Panc1 (cell line): Measurements from ENCODE around the gene KRTAP2-3. TPM values are rescaled to one million over a fixed set of nuclear protein-coding genes. Genes with fewer than 3 reads are reported as not detected.

ENCODE experiments used
- ATAC-seq: fragments of 200-7000 bp; cut with Tn5 transposase; 2 replicates; pipeline ENCODE4 v1.9.1; 2020; ENCODE audit warnings: mild to moderate bottlenecking, moderate library complexity
- BruUV-seq: library from RNA; stranded (reverse); fragments of 400-500 nt; replicated peaks from 2 replicates; lab custom pipeline; 2021; lab: Mats Ljungman, UMichigan
- CTCF ChIA-PET: fragments of 300-600 bp; sonication (Branson Sonifier 250); formaldehyde crosslinking; loops from one replicate; lab custom pipeline; 2022; ENCODE audit warnings: antibody characterized with exemption; lab: Charles Lee
- POLR2A ChIA-PET: fragments of 300-600 bp; sonication (Branson Sonifier 250); formaldehyde crosslinking; loops from one replicate; lab custom pipeline; 2022; ENCODE audit warnings: antibody characterized with exemption; lab: Charles Lee
- DNase-seq: peaks from one replicate; pipeline ENCODE4 v3.0.0-alpha.2; 2010; ENCODE audit warnings: low read depth, low spot score
- H3K27ac ChIP-seq: 2 replicates; pipeline ENCODE4 v1.5.1; 2011; ENCODE audit warnings: mild to moderate bottlenecking, low read length, inconsistent platforms
- H3K27me3 ChIP-seq: fragments of 200-500 bp; sonication (Bioruptor generic); 2 replicates; pipeline ENCODE4 v1.6.0; 2014; ENCODE audit warnings: low read length, inconsistent platforms; ENCODE audit not compliant: control insufficient read depth, insufficient read depth
- H3K36me3 ChIP-seq: fragments of 200-500 bp; sonication (Bioruptor generic); 2 replicates; pipeline ENCODE4 v1.5.1; 2014; ENCODE audit warnings: inconsistent platforms, mild to moderate bottlenecking, low read length, moderate library complexity; ENCODE audit not compliant: control insufficient read depth, insufficient read depth
- H3K4me1 ChIP-seq: 2 replicates; pipeline ENCODE4 v1.5.1; 2011; ENCODE audit warnings: inconsistent platforms, mild to moderate bottlenecking, low read length, moderate library complexity; ENCODE audit not compliant: control insufficient read depth, insufficient read depth
- H3K4me3 ChIP-seq, 2 experiments: 2 replicates each; pipeline ENCODE4 v1.5.1; 2011 to 2012; ENCODE audit warnings: low read depth in 2 of 2, low read length in 2 of 2, mild to moderate bottlenecking in 2 of 2, inconsistent platforms in 1 of 2, moderate library complexity in 1 of 2
- H3K9me3 ChIP-seq: fragments of 200-500 bp; sonication (Bioruptor generic); 2 replicates; pipeline ENCODE4 v1.5.1; 2014; ENCODE audit warnings: low read depth, mild to moderate bottlenecking, inconsistent platforms, low read length, moderate library complexity; ENCODE audit not compliant: control insufficient read depth, insufficient read depth
- CTCF ChIP-seq: fragments of 450-650 bp; IDR thresholded peaks from 2 replicates; pipeline ENCODE4 v1.5.1; 2017; ENCODE audit warnings: mild to moderate bottlenecking
- POLR2AphosphoS5 ChIP-seq: IDR thresholded peaks from 2 replicates; pipeline ENCODE4 v1.6.1; 2012; ENCODE audit warnings: mild to moderate bottlenecking, low read depth, low read length, moderate library complexity
- SIN3A ChIP-seq: IDR thresholded peaks from 2 replicates; pipeline ENCODE4 v1.6.1; 2012; ENCODE audit warnings: low read depth, mild to moderate bottlenecking, low read length, moderate library complexity, borderline replicate concordance; ENCODE audit not compliant: insufficient read depth
- TCF7L2 ChIP-seq: IDR thresholded peaks from 2 replicates; pipeline ENCODE4 v1.6.1; 2011; ENCODE audit warnings: mild to moderate bottlenecking, low read depth, low read length, inconsistent platforms
- in situ Hi-C: cut with HindIII; loops from 2 replicates; pipeline ENCODE4 v1.10.0; 2016; ENCODE audit warnings: low sequenced_read_pairs, low pct_unique_long_range_greater_than_20kb
- intact Hi-C: fragments of 100-400 bp; cut with micrococcal nuclease; formaldehyde crosslinking; loops from one replicate; pipeline ENCODE4 v1.10.0; 2022; ENCODE audit not compliant: unreplicated experiment
- total RNA-seq: library from RNA; stranded (reverse); gene quantifications from one replicate; pipeline ENCODE4 v1.2.1, GENCODE V29; 2021; ENCODE audit not compliant: unreplicated experiment
- TF ChIP-seq, protein P1 (sequence below), 2 experiments: IDR thresholded peaks; 2 replicates each; pipeline ENCODE4 v1.6.1; 2011 to 2012; ENCODE audit warnings: low read depth in 2 of 2, control low read depth in 1 of 2, low read length in 1 of 2, mild to moderate bottlenecking in 1 of 2, moderate library complexity in 1 of 2; ENCODE audit not compliant: insufficient read depth in 1 of 2

Gene KRTAP2-3
- total RNA-seq, 1 experiment from 2014 or later, result not detected

GRCh38 chr17:41054025-41054424, 5.9 kb downstream of the KRTAP2-3 start:
- no TSS peak for BruUV-seq
- in situ Hi-C loops, result no loop called here
- TF ChIP-seq TCF7L2 (no peak), SIN3A (no peak), CTCF (no peak), POLR2AphosphoS5 (no peak)
- TF ChIP-seq, protein P1, sequence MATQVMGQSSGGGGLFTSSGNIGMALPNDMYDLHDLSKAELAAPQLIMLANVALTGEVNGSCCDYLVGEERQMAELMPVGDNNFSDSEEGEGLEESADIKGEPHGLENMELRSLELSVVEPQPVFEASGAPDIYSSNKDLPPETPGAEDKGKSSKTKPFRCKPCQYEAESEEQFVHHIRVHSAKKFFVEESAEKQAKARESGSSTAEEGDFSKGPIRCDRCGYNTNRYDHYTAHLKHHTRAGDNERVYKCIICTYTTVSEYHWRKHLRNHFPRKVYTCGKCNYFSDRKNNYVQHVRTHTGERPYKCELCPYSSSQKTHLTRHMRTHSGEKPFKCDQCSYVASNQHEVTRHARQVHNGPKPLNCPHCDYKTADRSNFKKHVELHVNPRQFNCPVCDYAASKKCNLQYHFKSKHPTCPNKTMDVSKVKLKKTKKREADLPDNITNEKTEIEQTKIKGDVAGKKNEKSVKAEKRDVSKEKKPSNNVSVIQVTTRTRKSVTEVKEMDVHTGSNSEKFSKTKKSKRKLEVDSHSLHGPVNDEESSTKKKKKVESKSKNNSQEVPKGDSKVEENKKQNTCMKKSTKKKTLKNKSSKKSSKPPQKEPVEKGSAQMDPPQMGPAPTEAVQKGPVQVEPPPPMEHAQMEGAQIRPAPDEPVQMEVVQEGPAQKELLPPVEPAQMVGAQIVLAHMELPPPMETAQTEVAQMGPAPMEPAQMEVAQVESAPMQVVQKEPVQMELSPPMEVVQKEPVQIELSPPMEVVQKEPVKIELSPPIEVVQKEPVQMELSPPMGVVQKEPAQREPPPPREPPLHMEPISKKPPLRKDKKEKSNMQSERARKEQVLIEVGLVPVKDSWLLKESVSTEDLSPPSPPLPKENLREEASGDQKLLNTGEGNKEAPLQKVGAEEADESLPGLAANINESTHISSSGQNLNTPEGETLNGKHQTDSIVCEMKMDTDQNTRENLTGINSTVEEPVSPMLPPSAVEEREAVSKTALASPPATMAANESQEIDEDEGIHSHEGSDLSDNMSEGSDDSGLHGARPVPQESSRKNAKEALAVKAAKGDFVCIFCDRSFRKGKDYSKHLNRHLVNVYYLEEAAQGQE (IDR thresholded peaks at IDR 0.05; ENCODE audit: insufficient read depth in 1 of 2, low read depth in 2 of 2, low read length in 1 of 2), result no peak
- ATAC-seq (no peak), DNase-seq (no peak)
- intact Hi-C loops, result no loop called here
- Histone ChIP-seq H3K9me3 (no peaks in the 10 kb centered on the region), H3K4me1 (no peaks in the 10 kb centered on the region), H3K27ac (no peak overlapping the region), H3K4me3 (no peak overlapping the region), H3K36me3 (no peaks in the 10 kb centered on the region), H3K27me3 (no peaks in the 10 kb centered on the region)
- POLR2A ChIA-PET, result no interaction called here
- CTCF ChIA-PET, result no interaction called here

GRCh38 chr17:41052566-41052965, 7.3 kb downstream of the KRTAP2-3 start:
- no TSS peak for BruUV-seq
- Histone ChIP-seq H3K4me3 (no peak overlapping the region), H3K27ac (no peak overlapping the region), H3K9me3 (no peaks in the 10 kb centered on the region), H3K27me3 (0 out of 2 replicates have a peak, but pooled peaks cover 2% of the 10 kb centered on the region), H3K36me3 (no peaks in the 10 kb centered on the region), H3K4me1 (no peaks in the 10 kb centered on the region)
- no peak for DNase-seq
- ChIA-PET POLR2A (interaction anchor here (0.6 kb wide), 1 partner anchor 206 kb away, joined by 6 read pairs; no protein-coding TSS in a partner anchor), CTCF (no interaction called here)
- intact Hi-C loops (no loop called here), in situ Hi-C loops (no loop called here)
- ATAC-seq, result no peak
- TF ChIP-seq, protein P1 (IDR thresholded peaks at IDR 0.05; ENCODE audit: insufficient read depth in 1 of 2, low read depth in 2 of 2, low read length in 1 of 2), result no peak
- TF ChIP-seq CTCF (no peak), TCF7L2 (no peak)
